Parathyroid adenoma (tissue), 2 donors: ENCODE measurements around the gene ATF3.

ENCODE experiments used
- H2AFZ ChIP-seq: fragments of 300-600 bp; sonication (generic); one replicate; pipeline ENCODE4 v1.7.0; 2017; ENCODE audit warnings: antibody characterized with exemption, mild to moderate bottlenecking
- H3K27ac ChIP-seq: fragments of 300-600 bp; sonication (generic); one replicate; pipeline ENCODE4 v1.7.0; 2017
- H3K27me3 ChIP-seq: fragments of 300-600 bp; sonication (generic); one replicate; pipeline ENCODE4 v1.7.0; 2017; ENCODE audit warnings: low read length; ENCODE audit not compliant: control insufficient read depth, insufficient read depth
- H3K36me3 ChIP-seq: fragments of 300-600 bp; sonication (generic); one replicate; pipeline ENCODE4 v1.7.0; 2017; ENCODE audit warnings: low read length; ENCODE audit not compliant: control insufficient read depth, insufficient read depth
- H3K4me1 ChIP-seq: fragments of 300-600 bp; sonication (generic); one replicate; pipeline ENCODE4 v1.7.0; 2017; ENCODE audit warnings: control low read depth
- H3K4me2 ChIP-seq: fragments of 300-600 bp; sonication (generic); one replicate; pipeline ENCODE4 v1.7.0; 2017; ENCODE audit warnings: low read length
- H3K4me3 ChIP-seq: fragments of 300-600 bp; sonication (generic); one replicate; pipeline ENCODE4 v1.7.0; 2017; ENCODE audit warnings: low read depth, low read length
- H3K79me2 ChIP-seq: fragments of 300-600 bp; sonication (generic); one replicate; pipeline ENCODE4 v1.7.0; 2017; ENCODE audit warnings: control low read depth
- H3K9ac ChIP-seq: fragments of 300-600 bp; sonication (generic); one replicate; pipeline ENCODE4 v1.7.0; 2017; ENCODE audit warnings: mild to moderate bottlenecking
- H3K9me3 ChIP-seq: fragments of 300-600 bp; sonication (generic); one replicate; pipeline ENCODE4 v1.7.0; 2017; ENCODE audit warnings: low read length; ENCODE audit not compliant: control insufficient read depth
- CTCF ChIP-seq: fragments of 300-600 bp; sonication (generic); IDR thresholded peaks from one replicate; pipeline ENCODE4 v1.7.0; 2017; ENCODE audit warnings: antibody characterized with exemption, mild to moderate bottlenecking
- donor health status: primary hyperparathyroidism.

The ATF3 gene

DNA sequence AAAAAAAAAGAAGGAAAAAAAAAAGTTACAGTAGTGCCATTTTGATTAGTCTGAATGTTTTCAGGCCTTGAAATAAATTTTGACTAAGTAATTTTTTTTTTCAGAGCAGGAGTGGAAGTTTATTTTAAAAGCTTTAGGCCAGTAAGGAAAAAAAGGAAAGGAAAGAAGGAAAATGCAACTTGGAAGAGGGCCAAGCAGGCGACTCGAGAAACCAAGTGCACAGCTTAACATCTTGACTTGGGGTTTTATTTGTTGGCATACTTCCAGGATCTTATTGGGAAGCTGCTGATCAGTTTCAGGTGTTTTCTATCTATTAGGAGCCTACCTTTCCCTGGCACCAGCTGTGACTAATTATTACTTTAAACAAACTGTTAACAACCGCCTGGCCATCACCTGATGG is 41.7 kb downstream of the ATF3 start:
- TF ChIP-seq CTCF = no peak
- Histone ChIP-seq H3K9me3 (no peaks in the 10 kb centered on the region), H3K9ac (no peak overlapping the region), H3K27ac (no peak overlapping the region), H2AFZ (no peak overlapping the region), H3K36me3 (no peaks in the 10 kb centered on the region), H3K27me3 (no peaks in the 10 kb centered on the region), H3K4me3 (no peak overlapping the region), H3K4me1 (no peaks in the 10 kb centered on the region), H3K79me2 (no peaks in the 10 kb centered on the region), H3K4me2 (no peak overlapping the region)

DNA sequence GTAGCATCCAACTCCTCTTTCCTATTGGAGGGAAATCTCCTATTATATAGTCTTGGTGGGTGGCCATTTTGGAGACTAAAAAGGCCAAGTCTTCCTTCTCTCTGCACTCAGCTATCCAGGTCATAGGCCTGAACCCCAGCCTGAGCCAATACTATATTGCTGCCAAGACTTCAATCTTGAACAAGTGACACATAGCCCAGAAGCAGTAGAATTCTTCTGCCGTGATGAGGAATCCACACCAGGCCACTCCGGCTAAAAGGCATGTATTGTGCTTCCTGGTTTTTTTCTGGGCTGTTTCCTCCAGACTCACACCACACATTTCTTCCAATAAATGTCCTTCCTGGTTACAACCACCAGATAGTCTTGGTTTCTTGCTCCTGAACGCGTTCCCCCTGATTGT is 43.0 kb downstream of the ATF3 start:
- Histone ChIP-seq H3K27ac (no peak overlapping the region), H3K27me3 (no peaks in the 10 kb centered on the region), H3K4me1 (no peaks in the 10 kb centered on the region), H3K9me3 (no peaks in the 10 kb centered on the region), H3K9ac (no peak overlapping the region), H2AFZ (no peak overlapping the region), H3K79me2 (no peaks in the 10 kb centered on the region), H3K4me3 (no peak overlapping the region), H3K36me3 (no peaks in the 10 kb centered on the region), H3K4me2 (no peak overlapping the region)
- TF ChIP-seq CTCF = no peak

GRCh38 chr1:212651977-212652376 is 43.4 kb downstream of the ATF3 start:
- Histone ChIP-seq H3K27me3 (no peaks in the 10 kb centered on the region), H3K4me1 (no peaks in the 10 kb centered on the region), H2AFZ (no peak overlapping the region), H3K36me3 (no peaks in the 10 kb centered on the region), H3K9me3 (no peaks in the 10 kb centered on the region), H3K79me2 (no peaks in the 10 kb centered on the region), H3K4me3 (no peak overlapping the region), H3K4me2 (no peak overlapping the region), H3K27ac (no peak overlapping the region), H3K9ac (no peak overlapping the region)
- no peak for TF ChIP-seq CTCF

- no peaks in the 10 kb centered on the region for H3K9me3 ChIP-seq
- H2AFZ ChIP-seq = no peak overlapping the region
- no peaks in the 10 kb centered on the region for H3K79me2 ChIP-seq
- no peaks in the 10 kb centered on the region for H3K27me3 ChIP-seq
- H3K9ac ChIP-seq = no peak overlapping the region
- no peak overlapping the region for H3K4me3 ChIP-seq
- H3K36me3 ChIP-seq = no peaks in the 10 kb centered on the region
- no peak overlapping the region for H3K27ac ChIP-seq
- no peak overlapping the region for H3K4me2 ChIP-seq
- H3K4me1 ChIP-seq = no peaks in the 10 kb centered on the region
- TF ChIP-seq CTCF = no peak
These were observed 44.0 kb downstream of the ATF3 start for GRCh38 chr1:212652609-212653008.

- H2AFZ ChIP-seq = no peak overlapping the region
- H3K4me1 ChIP-seq = no peaks in the 10 kb centered on the region
- no peaks in the 10 kb centered on the region for H3K9me3 ChIP-seq
- no peak overlapping the region for H3K27ac ChIP-seq
- no peaks in the 10 kb centered on the region for H3K36me3 ChIP-seq
- TF ChIP-seq CTCF = no peak
- H3K4me3 ChIP-seq = no peak overlapping the region
- no peak overlapping the region for H3K9ac ChIP-seq
- H3K27me3 ChIP-seq = no peaks in the 10 kb centered on the region
- no peak overlapping the region for H3K4me2 ChIP-seq
- no peaks in the 10 kb centered on the region for H3K79me2 ChIP-seq
These were observed 47.3 kb downstream of the ATF3 start for GRCh38 chr1:212655668-212656440.
